A549 (cell line): ENCODE measurements around the gene TP53RK.

Source experiments
- CEBPB ChIP-seq, 2 experiments: fragments of >200 bp in 1 of 2; sonication (Bioruptor Twin) in 1 of 2; formaldehyde crosslinking in 1 of 2; IDR thresholded peaks; 2 replicates each; pipeline ENCODE4 v1.6.1; 2012 to 2016
- CHD4 ChIP-seq: fragments of 200-600 bp; sonication (generic); IDR thresholded peaks from 2 replicates; pipeline ENCODE4 v1.6.1; 2016; ENCODE audit warnings: antibody characterized with exemption, mild to moderate bottlenecking, borderline replicate concordance
- JUN ChIP-seq, 2 experiments: fragments of >200 bp; sonication (Bioruptor Twin); formaldehyde crosslinking; IDR thresholded peaks; 2 replicates in 1 of 2; 3 replicates in 1 of 2; pipeline ENCODE4 v1.6.1; 2016 to 2017
- MYC ChIP-seq: IDR thresholded peaks from 2 replicates; pipeline ENCODE4 v1.6.1; 2012; ENCODE audit warnings: mild to moderate bottlenecking, inconsistent platforms, low read length, improper control_type of control experiment, borderline replicate concordance
- RCOR1 ChIP-seq: fragments of 150-350 bp; IDR thresholded peaks from 2 replicates; pipeline ENCODE4 v1.6.1; 2014; ENCODE audit warnings: antibody characterized with exemption, low read length, low read depth
- TF ChIP-seq, protein P1 (sequence below): fragments of >200 bp; sonication (Bioruptor Twin); formaldehyde crosslinking; IDR thresholded peaks from 3 replicates; pipeline ENCODE4 v1.5.1; 2016
- TF ChIP-seq, protein P2 (sequence below): fragments of 450-650 bp; IDR thresholded peaks from 2 replicates; pipeline ENCODE4 v1.6.1; 2014; ENCODE audit warnings: antibody characterized with exemption

DNA sequence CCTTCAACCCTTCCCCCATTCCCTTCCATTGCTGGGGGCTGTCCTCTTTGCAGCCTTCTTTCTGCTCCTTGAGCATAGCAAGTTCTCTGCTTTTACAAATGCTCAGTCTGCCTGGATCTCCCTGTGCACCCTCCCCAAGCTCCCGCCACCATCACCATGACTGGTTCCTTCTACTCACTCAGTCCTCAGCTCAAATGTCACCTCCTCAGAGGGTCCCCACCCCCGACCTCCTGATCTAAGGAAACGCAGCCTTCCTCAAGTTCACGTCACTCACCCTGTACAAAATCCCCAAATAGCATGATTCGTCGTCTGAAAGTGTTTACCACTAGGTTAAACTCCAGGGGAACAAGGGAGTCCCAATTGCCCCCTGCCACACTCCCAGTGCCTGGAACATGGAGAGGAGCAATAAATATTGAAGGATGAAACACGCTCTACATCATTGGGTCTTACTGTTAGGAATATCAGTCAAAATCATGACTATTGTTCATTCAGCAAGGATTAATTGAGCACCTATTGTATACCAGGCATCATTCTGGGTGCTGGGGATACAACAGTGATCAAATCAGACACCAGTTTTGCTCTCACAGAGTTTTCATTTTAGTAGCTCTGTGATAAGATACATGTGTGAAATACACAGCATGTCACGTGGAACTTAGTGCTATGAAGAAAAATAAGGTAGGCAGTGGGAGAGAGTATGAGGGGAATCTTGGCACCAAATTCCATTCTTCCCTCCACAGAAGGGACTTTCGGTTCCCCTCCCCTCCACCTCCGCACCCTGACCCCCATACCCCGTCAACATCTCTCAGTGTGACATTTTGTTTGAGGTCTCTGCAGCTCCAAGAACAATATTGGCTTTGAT is 15.6 kb downstream of the TP53RK start:
- TF ChIP-seq, protein P1, sequence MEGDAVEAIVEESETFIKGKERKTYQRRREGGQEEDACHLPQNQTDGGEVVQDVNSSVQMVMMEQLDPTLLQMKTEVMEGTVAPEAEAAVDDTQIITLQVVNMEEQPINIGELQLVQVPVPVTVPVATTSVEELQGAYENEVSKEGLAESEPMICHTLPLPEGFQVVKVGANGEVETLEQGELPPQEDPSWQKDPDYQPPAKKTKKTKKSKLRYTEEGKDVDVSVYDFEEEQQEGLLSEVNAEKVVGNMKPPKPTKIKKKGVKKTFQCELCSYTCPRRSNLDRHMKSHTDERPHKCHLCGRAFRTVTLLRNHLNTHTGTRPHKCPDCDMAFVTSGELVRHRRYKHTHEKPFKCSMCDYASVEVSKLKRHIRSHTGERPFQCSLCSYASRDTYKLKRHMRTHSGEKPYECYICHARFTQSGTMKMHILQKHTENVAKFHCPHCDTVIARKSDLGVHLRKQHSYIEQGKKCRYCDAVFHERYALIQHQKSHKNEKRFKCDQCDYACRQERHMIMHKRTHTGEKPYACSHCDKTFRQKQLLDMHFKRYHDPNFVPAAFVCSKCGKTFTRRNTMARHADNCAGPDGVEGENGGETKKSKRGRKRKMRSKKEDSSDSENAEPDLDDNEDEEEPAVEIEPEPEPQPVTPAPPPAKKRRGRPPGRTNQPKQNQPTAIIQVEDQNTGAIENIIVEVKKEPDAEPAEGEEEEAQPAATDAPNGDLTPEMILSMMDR = no peak
- TF ChIP-seq CHD4 (no peak), JUN (IDR thresholded peaks at IDR 0.05) (no peak), CEBPB (IDR thresholded peaks at IDR 0.05) (no peak), RCOR1 (no peak), MYC (no peak)
- TF ChIP-seq, protein P2, sequence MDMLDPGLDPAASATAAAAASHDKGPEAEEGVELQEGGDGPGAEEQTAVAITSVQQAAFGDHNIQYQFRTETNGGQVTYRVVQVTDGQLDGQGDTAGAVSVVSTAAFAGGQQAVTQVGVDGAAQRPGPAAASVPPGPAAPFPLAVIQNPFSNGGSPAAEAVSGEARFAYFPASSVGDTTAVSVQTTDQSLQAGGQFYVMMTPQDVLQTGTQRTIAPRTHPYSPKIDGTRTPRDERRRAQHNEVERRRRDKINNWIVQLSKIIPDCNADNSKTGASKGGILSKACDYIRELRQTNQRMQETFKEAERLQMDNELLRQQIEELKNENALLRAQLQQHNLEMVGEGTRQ = no peak
